NB4 (cell line): ENCODE results near the gene MMAB.

Source experiments
- DNase-seq: peaks from one replicate; pipeline ENCODE4 v3.0.0; 2010; ENCODE audit warnings: low read depth
- H3K4me3 ChIP-seq: one replicate; pipeline ENCODE4 v1.5.1; 2011; ENCODE audit warnings: mild to moderate bottlenecking, low read depth, low read length, moderate library complexity
- MAX ChIP-seq: IDR thresholded peaks from 2 replicates; pipeline ENCODE4 v1.6.1; 2011; ENCODE audit warnings: low read depth, low read length
- MYC ChIP-seq: IDR thresholded peaks from 2 replicates; pipeline ENCODE4 v1.6.1; 2011; ENCODE audit warnings: low read depth, low read length
- POLR2A ChIP-seq: IDR thresholded peaks from 2 replicates; pipeline ENCODE4 v1.6.1; 2011; ENCODE audit warnings: mild to moderate bottlenecking; ENCODE audit not compliant: insufficient read length; ENCODE audit errors: extremely low read depth
- TF ChIP-seq, protein P1 (sequence below): IDR thresholded peaks from one replicate; pipeline ENCODE4 v1.5.1; 2012; ENCODE audit warnings: low read depth, low read length

The MMAB gene

GRCh38 chr12:109580272-109580671 lies 7.0 kb upstream of the MMAB start:
- no peak for DNase-seq
- TF ChIP-seq, protein P1, sequence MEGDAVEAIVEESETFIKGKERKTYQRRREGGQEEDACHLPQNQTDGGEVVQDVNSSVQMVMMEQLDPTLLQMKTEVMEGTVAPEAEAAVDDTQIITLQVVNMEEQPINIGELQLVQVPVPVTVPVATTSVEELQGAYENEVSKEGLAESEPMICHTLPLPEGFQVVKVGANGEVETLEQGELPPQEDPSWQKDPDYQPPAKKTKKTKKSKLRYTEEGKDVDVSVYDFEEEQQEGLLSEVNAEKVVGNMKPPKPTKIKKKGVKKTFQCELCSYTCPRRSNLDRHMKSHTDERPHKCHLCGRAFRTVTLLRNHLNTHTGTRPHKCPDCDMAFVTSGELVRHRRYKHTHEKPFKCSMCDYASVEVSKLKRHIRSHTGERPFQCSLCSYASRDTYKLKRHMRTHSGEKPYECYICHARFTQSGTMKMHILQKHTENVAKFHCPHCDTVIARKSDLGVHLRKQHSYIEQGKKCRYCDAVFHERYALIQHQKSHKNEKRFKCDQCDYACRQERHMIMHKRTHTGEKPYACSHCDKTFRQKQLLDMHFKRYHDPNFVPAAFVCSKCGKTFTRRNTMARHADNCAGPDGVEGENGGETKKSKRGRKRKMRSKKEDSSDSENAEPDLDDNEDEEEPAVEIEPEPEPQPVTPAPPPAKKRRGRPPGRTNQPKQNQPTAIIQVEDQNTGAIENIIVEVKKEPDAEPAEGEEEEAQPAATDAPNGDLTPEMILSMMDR = no peak
- TF ChIP-seq POLR2A (no peak), MYC (no peak), MAX (no peak)
- H3K4me3 ChIP-seq = no peak overlapping the region

DNA sequence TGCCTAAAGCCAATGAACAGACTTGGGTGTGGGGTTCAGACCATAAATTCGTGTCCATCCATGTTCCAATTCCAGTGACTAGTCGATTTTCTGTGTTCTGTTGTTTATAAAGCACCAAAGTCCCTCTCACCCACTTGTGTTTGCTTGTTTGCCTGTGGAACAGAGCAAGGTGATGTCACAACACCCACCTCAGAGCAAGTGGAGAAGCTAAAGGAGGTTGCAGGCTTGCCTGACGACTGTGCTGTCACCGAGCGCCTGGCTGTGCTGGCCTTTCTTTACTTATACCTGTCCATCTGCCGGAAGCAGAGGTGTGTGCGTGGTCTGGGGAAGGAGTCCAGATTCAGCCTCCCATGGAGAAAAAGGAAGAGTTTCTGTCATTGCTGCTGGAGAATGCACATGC lies 6.3 kb upstream of the MMAB start:
- DNase-seq = no peak
- H3K4me3 ChIP-seq = no peak overlapping the region
- no peak for TF ChIP-seq MYC

GRCh38 chr12:109578330-109578927 lies 5.1 kb upstream of the MMAB start:
- no peak for DNase-seq
- H3K4me3 ChIP-seq = no peak overlapping the region
- TF ChIP-seq POLR2A = no peak
- no peak for TF ChIP-seq MAX
- TF ChIP-seq, protein P1 = no peak
- TF ChIP-seq MYC = no peak

GRCh38 chr12:109577311-109577710 lies 4.0 kb upstream of the MMAB start:
- DNase-seq = no peak
- TF ChIP-seq, protein P1 = no peak
- TF ChIP-seq MYC = no peak
- TF ChIP-seq MAX = no peak
- TF ChIP-seq POLR2A = no peak

DNA sequence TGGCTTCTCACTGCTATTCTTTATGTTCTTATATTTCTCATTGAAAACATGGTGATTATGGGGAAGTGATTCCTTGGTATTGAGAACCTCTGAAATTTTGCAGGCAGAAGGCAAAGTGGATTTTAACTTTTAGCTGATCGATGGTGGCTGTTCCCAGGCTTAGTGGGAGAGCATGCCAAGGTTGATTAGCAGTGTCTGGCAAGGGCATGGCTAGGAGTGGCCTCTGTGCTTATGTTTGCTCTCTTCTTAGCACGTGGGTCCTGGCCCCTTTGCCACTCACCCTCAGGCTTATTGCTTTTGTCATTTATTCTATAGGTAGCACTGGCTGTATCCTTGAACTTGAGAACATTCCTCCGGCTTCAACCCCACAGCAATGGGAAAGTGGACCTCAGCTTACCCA lies 2.4 kb upstream of the MMAB start:
- no peak for TF ChIP-seq MAX
- TF ChIP-seq POLR2A = no peak
- TF ChIP-seq, protein P1 = no peak
- no peak for TF ChIP-seq MYC
- DNase-seq = no peak
- H3K4me3 ChIP-seq = no peak overlapping the region

More at GRCh38 chr12:109577311-109577710, 4.0 kb upstream of the MMAB start:
- no peak overlapping the region for H3K4me3 ChIP-seq

DNA sequence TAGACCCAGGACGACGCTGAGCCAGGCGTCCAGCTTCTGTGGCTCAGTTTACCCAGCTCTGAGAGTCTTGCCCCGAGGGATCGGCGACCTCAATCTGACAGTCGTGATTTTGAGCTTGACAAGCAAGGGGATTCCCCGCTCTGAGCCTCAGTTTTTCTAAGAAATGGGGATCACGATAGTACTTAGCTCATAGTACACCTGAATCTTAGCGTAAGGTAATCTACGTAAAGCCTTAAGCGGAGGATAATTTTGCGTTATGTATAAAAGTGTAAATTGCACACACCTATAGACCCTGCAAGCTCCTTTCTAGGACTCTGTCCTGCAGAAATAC lies 575 bp upstream of the MMAB start:
- H3K4me3 ChIP-seq = peak overlapping the region; percentile 94
- no peak for TF ChIP-seq MAX
- DNase-seq = no peak

DNA sequence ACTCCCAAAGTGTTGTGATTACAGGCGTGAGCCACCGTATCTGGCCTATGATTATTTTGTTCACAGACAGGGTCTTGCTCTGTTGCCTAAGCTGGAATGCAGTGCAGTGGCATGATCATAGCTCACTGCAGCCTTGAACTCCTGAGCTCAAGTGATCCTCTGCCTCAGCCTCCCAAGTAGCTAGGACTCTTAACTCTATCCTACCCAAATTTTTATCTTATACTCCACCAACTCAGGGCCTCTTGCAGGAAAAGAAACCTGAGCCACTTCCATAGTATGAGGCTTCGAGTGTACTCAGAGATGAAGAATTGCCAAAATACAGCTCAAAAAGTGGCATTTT lies 828 bp downstream of the MMAB start:
- DNase-seq = no peak
- H3K4me3 ChIP-seq = peak overlapping the region; percentile 88
- TF ChIP-seq POLR2A (no peak), MAX (no peak), MYC (no peak)
- TF ChIP-seq, protein P1 = no peak
